ENCODE data around the gene PCDH8. TPM values are rescaled to one million over a fixed set of nuclear protein-coding genes. Genes with fewer than 3 reads are reported as not detected.

The PCDH8 gene
- total RNA-seq, 4 donors from 2014 or later, result 0.27 TPM; not detected in 3

DNA sequence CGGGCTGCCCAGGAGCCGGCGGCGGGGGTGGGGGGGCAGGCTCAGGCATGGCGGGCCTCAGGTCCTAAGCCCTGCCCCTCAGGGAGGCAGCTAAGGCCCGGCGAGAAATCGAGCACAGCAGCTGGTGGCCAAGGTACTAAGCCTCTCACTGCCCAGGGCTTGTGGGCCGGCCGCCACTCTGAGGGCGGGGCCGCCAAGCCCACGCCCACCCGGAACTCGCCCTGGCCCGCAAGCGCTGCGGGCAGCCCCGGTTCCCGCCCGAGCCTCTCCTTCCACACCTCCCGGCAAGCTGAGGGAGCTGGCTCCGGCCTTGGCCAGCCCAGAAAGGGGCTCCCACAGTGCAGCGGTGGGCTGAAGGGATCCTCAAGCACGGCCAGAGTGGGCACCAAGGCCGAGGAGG, 33.1 kb downstream of the PCDH8 start:
- no peak for ATAC-seq
- 60% methylated on average over 1 of the region's 26 CpGs; no CpG with 5 or more reads in 1 of the 2 donors for WGBS, 2 donors (ENCODE audit: low coverage in 1 of 2)
- H3K27ac ChIP-seq, result no peak overlapping the region
- no peaks in the 10 kb centered on the region for H3K36me3 ChIP-seq
- H3K4me1 ChIP-seq, result no peaks in the 10 kb centered on the region
- TF ChIP-seq POLR2A (IDR thresholded peaks at IDR 0.05) (no peak), POLR2AphosphoS5 (IDR thresholded peaks at IDR 0.05) (no peak)
- no peaks in the 10 kb centered on the region for H3K9me3 ChIP-seq
- no peak overlapping the region for H3K4me3 ChIP-seq
- peaks cover 22% of the 10 kb centered on the region for H3K27me3 ChIP-seq

DNA sequence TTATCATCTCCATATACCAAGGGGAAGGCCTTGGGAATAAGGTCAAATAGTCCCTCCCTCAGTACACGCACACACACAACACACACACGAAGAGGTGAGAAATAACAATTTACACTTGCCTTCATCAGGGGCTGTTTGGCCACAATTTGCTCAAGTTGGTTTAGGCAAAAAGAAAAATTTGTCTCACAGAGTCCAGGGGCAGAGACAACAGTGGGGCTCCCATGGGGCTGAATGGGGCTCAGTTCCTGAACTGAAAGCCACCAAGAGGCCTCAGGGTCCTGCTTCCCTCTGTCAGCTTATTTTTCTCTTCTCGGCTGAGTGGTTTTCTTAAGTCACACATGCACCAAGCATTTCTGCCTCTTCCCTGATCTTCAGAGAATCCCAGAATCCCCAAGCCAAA, 35.5 kb downstream of the PCDH8 start:
- 44 to 78% methylated on average over 3 of the region's 3 CpGs for WGBS, 2 donors (ENCODE audit: low coverage in 1 of 2)
- no peaks in the 10 kb centered on the region for H3K36me3 ChIP-seq
- no peak overlapping the region for H3K27ac ChIP-seq
- TF ChIP-seq POLR2AphosphoS5 (IDR thresholded peaks at IDR 0.05) (no peak), EP300 (IDR thresholded peaks at IDR 0.05) (no peak), POLR2A (IDR thresholded peaks at IDR 0.05) (no peak)
- TF ChIP-seq, protein P1, sequence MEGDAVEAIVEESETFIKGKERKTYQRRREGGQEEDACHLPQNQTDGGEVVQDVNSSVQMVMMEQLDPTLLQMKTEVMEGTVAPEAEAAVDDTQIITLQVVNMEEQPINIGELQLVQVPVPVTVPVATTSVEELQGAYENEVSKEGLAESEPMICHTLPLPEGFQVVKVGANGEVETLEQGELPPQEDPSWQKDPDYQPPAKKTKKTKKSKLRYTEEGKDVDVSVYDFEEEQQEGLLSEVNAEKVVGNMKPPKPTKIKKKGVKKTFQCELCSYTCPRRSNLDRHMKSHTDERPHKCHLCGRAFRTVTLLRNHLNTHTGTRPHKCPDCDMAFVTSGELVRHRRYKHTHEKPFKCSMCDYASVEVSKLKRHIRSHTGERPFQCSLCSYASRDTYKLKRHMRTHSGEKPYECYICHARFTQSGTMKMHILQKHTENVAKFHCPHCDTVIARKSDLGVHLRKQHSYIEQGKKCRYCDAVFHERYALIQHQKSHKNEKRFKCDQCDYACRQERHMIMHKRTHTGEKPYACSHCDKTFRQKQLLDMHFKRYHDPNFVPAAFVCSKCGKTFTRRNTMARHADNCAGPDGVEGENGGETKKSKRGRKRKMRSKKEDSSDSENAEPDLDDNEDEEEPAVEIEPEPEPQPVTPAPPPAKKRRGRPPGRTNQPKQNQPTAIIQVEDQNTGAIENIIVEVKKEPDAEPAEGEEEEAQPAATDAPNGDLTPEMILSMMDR (IDR thresholded peaks at IDR 0.05), result no peak
- H3K4me1 ChIP-seq, result no peaks in the 10 kb centered on the region
- peaks cover 22% of the 10 kb centered on the region for H3K27me3 ChIP-seq
- H3K9me3 ChIP-seq, result no peaks in the 10 kb centered on the region
- ATAC-seq, result no peak
- H3K4me3 ChIP-seq, result no peak overlapping the region

DNA sequence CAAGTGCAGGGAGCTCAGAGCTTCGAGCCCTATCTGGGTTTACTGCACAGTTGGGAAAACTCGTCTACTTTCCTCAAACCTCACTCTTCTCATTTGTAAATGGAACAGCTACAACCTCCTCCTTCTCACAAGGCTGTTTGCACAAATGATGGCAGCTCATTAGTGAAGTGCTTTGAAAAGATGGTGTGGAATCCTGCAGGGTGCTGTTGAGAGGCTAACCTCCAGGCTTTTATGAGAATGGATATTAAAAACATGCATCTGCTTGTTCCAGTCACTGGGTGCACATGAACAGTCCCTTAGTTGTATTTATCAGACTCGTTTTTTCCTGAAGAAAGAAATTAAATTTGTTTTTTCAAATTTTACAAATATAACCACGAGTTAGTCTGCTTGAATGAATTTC, 36.6 kb downstream of the PCDH8 start:
- H3K4me3 ChIP-seq, result no peak overlapping the region
- no peaks in the 10 kb centered on the region for H3K36me3 ChIP-seq
- ATAC-seq, result no peak
- TF ChIP-seq EP300 (IDR thresholded peaks at IDR 0.05), result no peak
- TF ChIP-seq POLR2AphosphoS5 (IDR thresholded peaks at IDR 0.05), result no peak
- H3K4me1 ChIP-seq, result no peaks in the 10 kb centered on the region
- H3K27me3 ChIP-seq, result peaks cover 29% of the 10 kb centered on the region
- 64 to 68% methylated on average over 2 to 4 of the region's 4 CpGs for WGBS, 2 donors (ENCODE audit: low coverage in 1 of 2)
- no peak overlapping the region for H3K27ac ChIP-seq
- H3K9me3 ChIP-seq, result no peaks in the 10 kb centered on the region

DNA sequence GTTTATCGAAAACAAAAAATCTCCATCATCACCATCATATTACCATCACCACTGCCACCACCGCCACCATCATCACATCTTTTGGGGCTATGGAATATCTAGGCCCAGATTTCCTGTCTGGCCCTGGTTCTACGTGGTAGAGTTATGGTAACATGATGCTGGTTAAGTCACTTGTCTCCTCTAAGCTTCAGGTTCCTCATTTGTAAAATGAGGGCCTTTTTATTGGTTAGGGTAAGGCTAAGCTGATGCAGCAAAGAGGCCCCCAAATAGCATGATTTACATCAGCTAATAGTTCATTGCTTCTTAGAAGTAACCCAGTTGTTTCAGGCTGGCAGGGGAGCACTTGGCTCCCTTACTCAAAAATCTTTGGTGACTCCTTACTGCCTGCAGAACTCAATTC, 37.9 kb downstream of the PCDH8 start:
- TF ChIP-seq POLR2A (IDR thresholded peaks at IDR 0.05) (no peak), EP300 (IDR thresholded peaks at IDR 0.05) (no peak), POLR2AphosphoS5 (IDR thresholded peaks at IDR 0.05) (no peak)
- TF ChIP-seq, protein P1 (IDR thresholded peaks at IDR 0.05), result no peak
- ATAC-seq, result no peak
- peaks cover 29% of the 10 kb centered on the region for H3K27me3 ChIP-seq

DNA sequence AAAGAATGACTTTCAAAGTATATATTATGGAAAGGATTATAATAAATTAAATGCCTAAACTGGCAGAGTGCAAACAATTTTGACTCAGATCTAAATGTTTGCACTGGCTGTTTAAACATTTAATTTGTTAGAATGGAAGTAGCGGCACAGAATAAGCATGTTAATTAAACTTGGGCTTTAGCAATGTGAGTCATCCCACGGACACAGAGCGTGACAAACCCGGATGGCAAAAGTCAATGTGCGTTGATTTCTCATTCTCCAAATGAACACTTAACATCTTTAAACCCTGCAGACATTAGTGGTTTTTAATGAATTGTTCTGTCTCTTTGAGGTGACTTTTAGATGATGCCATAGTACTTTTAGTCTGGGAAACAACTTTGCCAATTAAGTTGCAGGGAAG, 38.4 kb downstream of the PCDH8 start:
- 37 to 55% methylated on average over 5 of the region's 5 CpGs for WGBS, 2 donors (ENCODE audit: low coverage in 1 of 2)
- TF ChIP-seq, protein P1 (IDR thresholded peaks at IDR 0.05), result no peak
- TF ChIP-seq POLR2A (IDR thresholded peaks at IDR 0.05) (no peak), EP300 (IDR thresholded peaks at IDR 0.05) (no peak), POLR2AphosphoS5 (IDR thresholded peaks at IDR 0.05) (no peak)
- H3K4me1 ChIP-seq, result no peaks in the 10 kb centered on the region
- no peaks in the 10 kb centered on the region for H3K9me3 ChIP-seq
- no peaks in the 10 kb centered on the region for H3K36me3 ChIP-seq
- peaks cover 29% of the 10 kb centered on the region for H3K27me3 ChIP-seq
- H3K27ac ChIP-seq, result no peak overlapping the region
- H3K4me3 ChIP-seq, result no peak overlapping the region
- ATAC-seq, result no peak

More for the DNA sequence above, 37.9 kb downstream of the PCDH8 start:
- WGBS, 2 donors (ENCODE audit: low coverage in 1 of 2), result 82 to 89% methylated on average over 3 of the region's 3 CpGs
- Histone ChIP-seq H3K36me3 (no peaks in the 10 kb centered on the region), H3K9me3 (no peaks in the 10 kb centered on the region), H3K27ac (no peak overlapping the region), H3K4me1 (no peaks in the 10 kb centered on the region), H3K4me3 (no peak overlapping the region)

DNA sequence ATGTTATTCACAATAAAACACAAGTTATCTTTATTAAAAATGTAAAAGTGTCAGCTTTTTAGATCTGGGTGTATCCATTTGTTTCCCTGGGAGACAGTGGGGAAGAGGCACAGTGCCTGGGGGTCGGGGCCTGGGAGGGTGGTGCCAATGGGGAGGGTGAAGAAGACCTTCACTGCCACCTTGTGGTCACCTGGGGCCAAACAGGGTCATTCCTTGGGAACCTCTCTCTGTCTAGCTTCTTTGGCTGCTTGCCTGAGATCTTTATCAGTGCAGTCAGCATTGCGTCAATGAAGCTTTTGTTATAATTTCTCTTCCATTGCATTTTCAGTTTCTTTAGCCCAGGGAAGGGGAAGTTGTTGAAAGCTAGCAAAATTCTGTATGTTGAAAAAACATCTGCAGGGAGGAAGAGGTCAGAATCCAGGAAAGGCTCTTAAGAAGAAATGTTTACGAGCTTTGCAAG, 39.1 kb downstream of the PCDH8 start:
- H3K36me3 ChIP-seq, result no peaks in the 10 kb centered on the region
- ATAC-seq, result no peak
- no peaks in the 10 kb centered on the region for H3K9me3 ChIP-seq
- H3K27ac ChIP-seq, result no peak overlapping the region
- 14 to 17% methylated on average over 3 of the region's 3 CpGs for WGBS, 2 donors (ENCODE audit: low coverage in 1 of 2)
- H3K27me3 ChIP-seq, result peaks cover 25% of the 10 kb centered on the region
- no peaks in the 10 kb centered on the region for H3K4me1 ChIP-seq
- H3K4me3 ChIP-seq, result no peak overlapping the region
- no peak for TF ChIP-seq EP300 (IDR thresholded peaks at IDR 0.05)
- TF ChIP-seq, protein P1 (IDR thresholded peaks at IDR 0.05), result peak in 1 of 4 experiments; percentile 49
- TF ChIP-seq POLR2AphosphoS5 (IDR thresholded peaks at IDR 0.05), result no peak
- TF ChIP-seq POLR2A (IDR thresholded peaks at IDR 0.05), result no peak

Data from gastroesophageal sphincter (tissue), 4 donors.